GM12872 (cell line): ENCODE measurements around the gene CBLIF.

ENCODE experiments used
- CTCF ChIP-seq: IDR thresholded peaks from 3 replicates; pipeline ENCODE4 v1.5.1; 2011; ENCODE audit warnings: low read depth, mild to moderate bottlenecking, low read length, moderate library complexity; ENCODE audit not compliant: insufficient read depth

The CBLIF gene

GRCh38 chr11:59841514-59841913 lies 3.8 kb downstream of the CBLIF start:
- TF ChIP-seq CTCF, result no peak

GRCh38 chr11:59839615-59840014 lies 5.7 kb downstream of the CBLIF start:
- no peak for TF ChIP-seq CTCF

GRCh38 chr11:59833602-59834001 lies 11.7 kb downstream of the CBLIF start:
- TF ChIP-seq CTCF, result no peak

GRCh38 chr11:59829358-59829757 lies 15.9 kb downstream of the CBLIF start:
- no peak for TF ChIP-seq CTCF

GRCh38 chr11:59822989-59823566 lies 22.2 kb downstream of the CBLIF start:
- peak; percentile 57 for TF ChIP-seq CTCF

- no peak for TF ChIP-seq CTCF
Measured at GRCh38 chr11:59818572-59818971, 26.7 kb downstream of the CBLIF start.

- no peak for TF ChIP-seq CTCF
Measured at GRCh38 chr11:59815754-59816153, 29.5 kb downstream of the CBLIF start.

- TF ChIP-seq CTCF, result no peak
Measured at GRCh38 chr11:59814021-59814420, 31.3 kb downstream of the CBLIF start.
